ENCODE results near the gene SCN10A. TPM values are rescaled to one million over a fixed set of nuclear protein-coding genes. Genes with fewer than 3 reads are reported as not detected.

The SCN10A gene
- total RNA-seq, 4 donors from 2014 or later: not detected

DNA sequence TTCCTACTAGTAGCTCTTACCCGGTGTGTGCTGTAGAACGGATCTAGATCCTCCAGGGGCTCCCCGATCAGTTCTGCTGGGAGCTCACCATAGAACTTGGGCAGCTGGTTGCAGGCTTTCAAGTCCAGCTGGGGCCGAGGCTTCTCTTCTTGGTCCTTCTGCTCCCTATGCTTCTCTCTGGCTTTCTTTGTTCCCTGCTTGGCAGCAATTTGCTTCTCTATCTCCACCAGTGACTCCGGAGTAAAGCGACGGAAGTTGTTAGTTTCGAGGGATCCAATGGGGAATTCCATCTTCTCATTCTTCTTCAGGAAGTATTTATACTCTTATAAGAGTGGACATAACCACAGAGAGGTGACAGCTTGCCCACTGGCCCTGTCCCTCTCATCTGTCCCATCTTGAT is 22.3 kb downstream of the SCN10A start:
- in situ Hi-C loops (cut with MboI; ENCODE audit: low pct_ligation_motif_present in 1 of 4, low pct_unique_long_range_greater_than_20kb in 1 of 4, low sequenced_read_pairs in 3 of 4) (no loop called here), intact Hi-C loops (cut with DNase I; ENCODE audit: low total_unique reads) (no loop called here)
- Histone ChIP-seq H3K4me1 (no peaks in the 10 kb centered on the region), H3K9me3 (no peaks in the 10 kb centered on the region), H3K27ac (no peak overlapping the region), H3K4me3 (no peak overlapping the region), H3K36me3 (no peaks in the 10 kb centered on the region), H3K27me3 (peaks cover 2% of the 10 kb centered on the region)
- 85 to 86% methylated on average over 4 to 8 of the region's 8 CpGs for whole genome bisulfite sequencing, 2 donors (ENCODE audit: low coverage in 1 of 2)
- no peak for DNase-seq
- TF ChIP-seq POLR2AphosphoS5 (IDR thresholded peaks at IDR 0.05) (no peak), EP300 (IDR thresholded peaks at IDR 0.05; ENCODE audit: low read depth) (no peak)

DNA sequence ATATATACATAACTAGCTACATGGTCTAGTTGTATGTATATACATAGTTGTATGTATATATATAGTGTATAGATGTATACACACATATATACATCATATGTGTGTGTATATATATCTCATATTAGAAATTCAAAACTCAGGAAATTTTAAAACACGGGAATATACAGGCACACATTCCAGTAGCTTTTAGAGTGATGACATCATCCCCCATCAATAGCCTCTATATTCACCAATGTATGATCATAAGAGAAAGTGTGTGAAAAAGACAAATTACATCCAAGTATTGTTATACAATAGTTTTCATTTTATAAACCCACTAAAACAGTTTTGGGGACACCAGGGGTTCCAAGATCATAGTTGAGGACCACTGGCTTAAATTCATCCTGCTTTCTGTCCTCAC is 23.0 kb downstream of the SCN10A start:
- Histone ChIP-seq H3K27me3 (peaks cover 2% of the 10 kb centered on the region), H3K36me3 (no peaks in the 10 kb centered on the region), H3K4me1 (no peaks in the 10 kb centered on the region), H3K4me3 (no peak overlapping the region), H3K27ac (no peak overlapping the region), H3K9me3 (no peaks in the 10 kb centered on the region)
- in situ Hi-C loops (cut with MboI; ENCODE audit: low pct_ligation_motif_present in 1 of 4, low pct_unique_long_range_greater_than_20kb in 1 of 4, low sequenced_read_pairs in 3 of 4) (no loop called here), intact Hi-C loops (cut with DNase I; ENCODE audit: low total_unique reads) (no loop called here)
- TF ChIP-seq POLR2A (IDR thresholded peaks at IDR 0.05) (no peak), POLR2AphosphoS5 (IDR thresholded peaks at IDR 0.05) (no peak), EP300 (IDR thresholded peaks at IDR 0.05; ENCODE audit: low read depth) (no peak)
- TF ChIP-seq, protein P1, sequence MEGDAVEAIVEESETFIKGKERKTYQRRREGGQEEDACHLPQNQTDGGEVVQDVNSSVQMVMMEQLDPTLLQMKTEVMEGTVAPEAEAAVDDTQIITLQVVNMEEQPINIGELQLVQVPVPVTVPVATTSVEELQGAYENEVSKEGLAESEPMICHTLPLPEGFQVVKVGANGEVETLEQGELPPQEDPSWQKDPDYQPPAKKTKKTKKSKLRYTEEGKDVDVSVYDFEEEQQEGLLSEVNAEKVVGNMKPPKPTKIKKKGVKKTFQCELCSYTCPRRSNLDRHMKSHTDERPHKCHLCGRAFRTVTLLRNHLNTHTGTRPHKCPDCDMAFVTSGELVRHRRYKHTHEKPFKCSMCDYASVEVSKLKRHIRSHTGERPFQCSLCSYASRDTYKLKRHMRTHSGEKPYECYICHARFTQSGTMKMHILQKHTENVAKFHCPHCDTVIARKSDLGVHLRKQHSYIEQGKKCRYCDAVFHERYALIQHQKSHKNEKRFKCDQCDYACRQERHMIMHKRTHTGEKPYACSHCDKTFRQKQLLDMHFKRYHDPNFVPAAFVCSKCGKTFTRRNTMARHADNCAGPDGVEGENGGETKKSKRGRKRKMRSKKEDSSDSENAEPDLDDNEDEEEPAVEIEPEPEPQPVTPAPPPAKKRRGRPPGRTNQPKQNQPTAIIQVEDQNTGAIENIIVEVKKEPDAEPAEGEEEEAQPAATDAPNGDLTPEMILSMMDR (IDR thresholded peaks at IDR 0.05): no peak
- WGBS, 2 donors (ENCODE audit: low coverage in 1 of 2): 60 to 86% methylated on average over 1 of the region's 1 CpG
- no peak for DNase-seq

DNA sequence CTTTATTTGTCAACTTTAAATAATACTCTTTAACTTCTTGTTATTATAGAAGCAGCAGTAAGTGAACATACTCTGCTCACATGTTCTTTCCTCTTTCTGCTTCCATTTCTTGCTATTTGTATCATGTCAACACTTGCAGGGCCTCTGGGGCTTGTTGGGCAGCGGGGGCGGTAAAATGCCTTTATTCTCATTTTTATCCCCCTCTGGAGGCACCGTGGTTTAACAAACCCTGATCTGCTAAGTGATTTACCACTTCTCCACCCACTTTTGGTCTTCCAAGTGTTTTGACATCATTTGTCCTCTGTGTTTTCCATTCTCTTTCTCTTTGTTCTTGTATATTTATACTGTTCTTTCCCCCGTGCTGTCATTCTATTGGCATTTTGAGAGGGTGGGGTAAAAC is 33.9 kb downstream of the SCN10A start:
- in situ Hi-C loops (cut with MboI; ENCODE audit: low pct_ligation_motif_present in 1 of 4, low pct_unique_long_range_greater_than_20kb in 1 of 4, low sequenced_read_pairs in 3 of 4) (no loop called here), intact Hi-C loops (cut with DNase I; ENCODE audit: low total_unique reads) (no loop called here)
- Histone ChIP-seq H3K27me3 (no peaks in the 10 kb centered on the region), H3K4me1 (no peaks in the 10 kb centered on the region), H3K4me3 (no peak overlapping the region), H3K36me3 (no peaks in the 10 kb centered on the region), H3K9me3 (no peaks in the 10 kb centered on the region), H3K27ac (no peak overlapping the region)
- 34 to 67% methylated on average over 4 of the region's 4 CpGs for WGBS, 2 donors (ENCODE audit: low coverage in 1 of 2)
- DNase-seq: no peak
- TF ChIP-seq EP300 (IDR thresholded peaks at IDR 0.05; ENCODE audit: low read depth): no peak
- no peak for TF ChIP-seq POLR2A (IDR thresholded peaks at IDR 0.05)
- TF ChIP-seq, protein P1 (IDR thresholded peaks at IDR 0.05): no peak
- no peak for TF ChIP-seq POLR2AphosphoS5 (IDR thresholded peaks at IDR 0.05)

DNA sequence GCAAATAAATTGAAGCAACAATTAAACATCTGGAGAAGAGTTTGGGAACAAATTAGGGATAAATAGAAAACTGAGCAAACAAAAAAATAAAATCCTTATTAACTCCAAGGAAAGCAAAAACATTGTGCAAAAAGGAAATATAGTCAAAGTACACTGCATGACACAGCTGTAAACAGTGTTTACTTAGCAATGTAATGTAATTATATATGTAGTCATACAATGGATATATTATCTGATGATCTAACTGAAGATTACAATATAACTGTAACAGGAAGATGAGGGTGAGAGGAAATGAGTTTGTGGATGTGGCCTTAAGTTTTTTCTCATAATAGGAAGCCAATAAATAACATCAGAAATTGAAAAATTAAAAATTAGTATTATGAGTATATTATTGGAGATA is 42.5 kb downstream of the SCN10A start:
- DNase-seq: no peak
- TF ChIP-seq POLR2AphosphoS5 (IDR thresholded peaks at IDR 0.05) (no peak), POLR2A (IDR thresholded peaks at IDR 0.05) (no peak), EP300 (IDR thresholded peaks at IDR 0.05; ENCODE audit: low read depth) (no peak)
- TF ChIP-seq, protein P1 (IDR thresholded peaks at IDR 0.05): no peak
- no peaks in the 10 kb centered on the region for H3K36me3 ChIP-seq
- in situ Hi-C loops (cut with MboI; ENCODE audit: low pct_ligation_motif_present in 1 of 4, low pct_unique_long_range_greater_than_20kb in 1 of 4, low sequenced_read_pairs in 3 of 4): no loop called here
- H3K4me1 ChIP-seq: no peaks in the 10 kb centered on the region
- H3K27ac ChIP-seq: no peak overlapping the region
- no peak overlapping the region for H3K4me3 ChIP-seq
- intact Hi-C loops (cut with DNase I; ENCODE audit: low total_unique reads): no loop called here
- no peaks in the 10 kb centered on the region for H3K9me3 ChIP-seq
- no peaks in the 10 kb centered on the region for H3K27me3 ChIP-seq

DNA sequence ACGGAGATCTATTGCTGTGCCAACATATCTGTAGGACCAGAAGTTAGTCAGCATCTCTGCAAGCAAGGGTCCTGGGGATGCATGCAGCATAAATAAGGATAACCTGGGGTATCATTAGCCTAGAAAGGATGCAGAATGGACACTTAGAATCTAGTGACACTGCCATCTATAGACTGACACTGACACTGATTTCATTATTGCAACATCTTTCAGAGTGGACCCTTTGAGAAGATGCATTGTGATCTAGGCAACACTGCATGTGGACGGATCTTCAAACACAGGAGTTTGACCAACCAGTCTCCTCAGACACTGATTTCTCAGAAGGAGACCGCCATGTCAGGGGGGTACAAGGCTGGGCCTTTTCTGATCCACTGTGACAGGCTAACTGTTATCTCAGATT is 52.4 kb downstream of the SCN10A start:
- no peaks in the 10 kb centered on the region for H3K27me3 ChIP-seq
- no peaks in the 10 kb centered on the region for H3K36me3 ChIP-seq
- in situ Hi-C loops (cut with MboI; ENCODE audit: low pct_ligation_motif_present in 1 of 4, low pct_unique_long_range_greater_than_20kb in 1 of 4, low sequenced_read_pairs in 3 of 4): no loop called here
- no peak for DNase-seq
- TF ChIP-seq EP300 (IDR thresholded peaks at IDR 0.05; ENCODE audit: low read depth): no peak
- TF ChIP-seq POLR2AphosphoS5 (IDR thresholded peaks at IDR 0.05): no peak
- no peak for TF ChIP-seq POLR2A (IDR thresholded peaks at IDR 0.05)
- TF ChIP-seq, protein P1 (IDR thresholded peaks at IDR 0.05): no peak
- H3K4me1 ChIP-seq: no peaks in the 10 kb centered on the region
- intact Hi-C loops (cut with DNase I; ENCODE audit: low total_unique reads): no loop called here
- WGBS, 2 donors (ENCODE audit: low coverage in 1 of 2): 71 to 83% methylated on average over 1 to 3 of the region's 3 CpGs
- no peaks in the 10 kb centered on the region for H3K9me3 ChIP-seq
- H3K27ac ChIP-seq: no peak overlapping the region
- H3K4me3 ChIP-seq: no peak overlapping the region

Measured in transverse colon (tissue), 4 donors.